Smooth muscle cell of the brain vasculature (primary cell): ENCODE results near the gene RBBP8NL.
"Not testable (repeated sequence)": the region's sequence is repeated elsewhere in the genome, so short reads cannot be mapped to it uniquely, and the experiment has no call there.

Source experiments
- DNase-seq: peaks from one replicate; pipeline ENCODE4 v3.0.0-alpha.2; 2012; ENCODE audit warnings: low read depth, low spot score

Gene RBBP8NL

GRCh38 chr20:62444286-62444685 lies 16.9 kb upstream of the RBBP8NL start:
- DNase-seq: no peak

GRCh38 chr20:62441987-62442539 lies 14.7 kb upstream of the RBBP8NL start:
- DNase-seq: no peak

- no peak for DNase-seq
Measured at GRCh38 chr20:62439218-62439617, 11.9 kb upstream of the RBBP8NL start.

- DNase-seq: no peak
Measured at GRCh38 chr20:62437927-62438326, 10.6 kb upstream of the RBBP8NL start.

- DNase-seq: no peak
Measured at GRCh38 chr20:62437496-62437895, 10.2 kb upstream of the RBBP8NL start.

GRCh38 chr20:62436692-62437091 lies 9.4 kb upstream of the RBBP8NL start:
- DNase-seq: no peak

GRCh38 chr20:62433658-62434497 lies 6.5 kb upstream of the RBBP8NL start:
- no peak for DNase-seq

GRCh38 chr20:62430866-62431447 lies 3.6 kb upstream of the RBBP8NL start:
- no peak for DNase-seq

GRCh38 chr20:62430311-62430853 lies 3.0 kb upstream of the RBBP8NL start:
- no peak for DNase-seq

- DNase-seq: no peak
Measured at GRCh38 chr20:62429455-62430310, 2.3 kb upstream of the RBBP8NL start.

GRCh38 chr20:62428396-62429295 lies 1.3 kb upstream of the RBBP8NL start:
- DNase-seq: no peak

- DNase-seq: no peak
Measured at GRCh38 chr20:62428002-62428372, 648 bp upstream of the RBBP8NL start.

- DNase-seq: no peak
Measured at GRCh38 chr20:62426699-62427131, 624 bp downstream of the RBBP8NL start.

- not testable (repeated sequence) for DNase-seq
Measured at GRCh38 chr20:62426059-62426348, 1.3 kb downstream of the RBBP8NL start.

- DNase-seq: no peak
Measured at GRCh38 chr20:62425281-62426058, 1.9 kb downstream of the RBBP8NL start.

- DNase-seq: no peak
Measured at GRCh38 chr20:62424249-62425107, 2.9 kb downstream of the RBBP8NL start.

GRCh38 chr20:62423326-62423706 lies 4.0 kb downstream of the RBBP8NL start:
- no peak for DNase-seq

GRCh38 chr20:62422636-62423325 lies 4.6 kb downstream of the RBBP8NL start:
- DNase-seq: no peak

- DNase-seq: no peak
Measured at GRCh38 chr20:62421716-62421990, 5.7 kb downstream of the RBBP8NL start.
